Astrocyte of the spinal cord (primary cell): ENCODE results near the gene ZBED2.
"Not testable (repeated sequence)": the region's sequence is repeated elsewhere in the genome, so short reads cannot be mapped to it uniquely, and the experiment has no call there.

Experiments used
- DNase-seq: peaks from one replicate; pipeline ENCODE4 v3.0.0; 2011; ENCODE audit warnings: low read depth, low spot score
- H3K4me3 ChIP-seq: 2 replicates; pipeline ENCODE4 v1.5.1; 2011; ENCODE audit warnings: low read depth, mild to moderate bottlenecking, low read length, moderate library complexity
- CTCF ChIP-seq: IDR thresholded peaks from 2 replicates; pipeline ENCODE4 v1.5.1; 2012; ENCODE audit warnings: low read depth, mild to moderate bottlenecking, low read length, inconsistent platforms
- in situ Hi-C: cut with HindIII; loops from 2 replicates; pipeline ENCODE4 v1.10.0; 2017; ENCODE audit warnings: low sequenced_read_pairs

ZBED2 gene

DNA sequence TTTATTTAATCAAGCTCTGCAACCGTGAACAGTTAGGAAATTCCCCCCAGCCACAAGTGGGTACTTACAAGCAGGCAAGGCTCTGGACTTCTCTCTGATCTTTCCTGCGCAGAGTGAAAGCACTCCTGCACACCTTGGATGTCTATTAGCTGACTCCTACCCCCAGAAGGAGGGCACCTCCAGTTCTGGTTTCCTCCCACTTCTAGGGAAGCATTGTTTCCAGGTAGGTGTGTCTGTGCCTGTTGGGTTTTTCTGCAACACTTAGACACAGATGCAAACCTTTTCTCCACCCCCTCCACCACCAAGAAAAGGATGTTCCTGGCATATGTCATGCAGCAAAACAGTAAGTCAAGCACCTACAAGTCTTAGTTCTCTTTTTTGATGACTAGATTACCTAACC lies at the start of gene ZBED2:
ZBED2 (minus strand) TSS at position 115 of the 400 bp plus-strand sequence. CDS start 1,145 bp downstream, outside the sequence.
- DNase-seq, result no peak
- H3K4me3 ChIP-seq, result no peak within 1 kb of the TSS
- in situ Hi-C loops, result no loop called here
- no peak for TF ChIP-seq CTCF

GRCh38 chr3:111639316-111639715 lies 44.2 kb upstream of the ZBED2 start:
- in situ Hi-C loops, result no loop called here
- no peak for DNase-seq
- no peak for TF ChIP-seq CTCF
- no peak overlapping the region for H3K4me3 ChIP-seq

- no peak overlapping the region for H3K4me3 ChIP-seq
- in situ Hi-C loops, result no loop called here
- DNase-seq, result no peak
- TF ChIP-seq CTCF, result no peak
These were observed 41.3 kb upstream of the ZBED2 start for GRCh38 chr3:111636366-111636885.

DNA sequence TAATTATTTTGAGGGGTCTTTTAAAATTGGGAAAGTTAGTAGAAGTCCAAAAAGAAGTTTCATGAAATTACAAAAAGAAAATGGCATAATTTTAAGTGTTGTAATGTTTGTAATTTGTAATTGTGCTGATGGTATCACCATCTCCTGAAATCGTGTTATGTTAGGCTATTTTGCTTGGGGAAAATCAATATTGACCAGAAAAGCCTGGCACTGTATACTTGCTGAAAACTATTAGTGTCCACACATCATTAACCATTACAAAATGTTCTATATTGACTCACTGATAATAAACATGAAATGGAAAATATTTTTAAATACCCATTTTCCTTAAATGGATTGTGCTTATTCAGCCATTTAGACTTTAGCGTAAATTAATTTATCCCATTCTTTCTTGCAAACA lies 40.3 kb upstream of the ZBED2 start:
- H3K4me3 ChIP-seq, result no peak overlapping the region
- TF ChIP-seq CTCF, result no peak
- DNase-seq, result no peak
- in situ Hi-C loops, result no loop called here

DNA sequence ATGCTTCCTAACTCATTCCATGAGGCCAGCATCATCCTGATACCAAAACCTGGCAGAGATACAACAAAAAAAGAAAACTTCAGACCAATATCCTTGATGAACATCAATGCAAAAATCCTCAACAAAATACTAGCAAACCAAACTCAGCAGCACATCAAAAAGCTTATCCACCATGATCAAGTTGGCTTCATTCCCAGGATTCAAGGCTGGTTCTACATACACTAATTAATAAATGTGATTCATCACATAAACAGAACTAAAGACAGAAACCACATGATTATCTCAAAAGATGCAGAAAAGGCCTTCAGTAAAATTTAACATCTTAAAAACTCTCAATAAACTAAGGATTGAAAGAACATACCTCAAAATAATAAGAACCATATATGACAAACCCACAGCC lies 35.5 kb upstream of the ZBED2 start:
- H3K4me3 ChIP-seq, DNase-seq, in situ Hi-C loops: not testable (repeated sequence)

- DNase-seq, in situ Hi-C loops, H3K4me3 ChIP-seq: not testable (repeated sequence)
These were observed 33.9 kb upstream of the ZBED2 start for GRCh38 chr3:111629018-111629417.

DNA sequence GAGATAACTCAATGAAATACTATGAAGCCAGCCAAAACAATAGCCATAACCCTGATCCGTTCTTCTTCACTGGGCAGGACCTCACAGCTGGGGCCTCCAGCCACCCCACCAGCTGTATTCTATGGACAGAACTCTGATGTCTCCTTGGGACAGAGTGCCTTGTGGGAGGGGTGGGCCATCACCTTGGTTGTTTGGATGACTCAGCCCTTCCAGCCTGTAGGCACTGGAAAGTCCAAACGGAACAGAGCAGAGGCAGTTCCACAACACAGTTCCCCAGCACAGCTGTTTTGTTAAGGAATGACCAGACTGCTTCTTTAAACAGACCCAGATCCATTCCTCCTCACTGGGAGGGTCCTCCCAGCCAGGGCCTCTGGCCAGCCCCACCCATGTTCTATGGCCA lies 31.9 kb upstream of the ZBED2 start:
- in situ Hi-C loops, result no loop called here
- no peak overlapping the region for H3K4me3 ChIP-seq
- no peak for DNase-seq
- TF ChIP-seq CTCF, result no peak

- H3K4me3 ChIP-seq, result no peak overlapping the region
- DNase-seq, result no peak
- TF ChIP-seq CTCF, result peak; percentile 42
- in situ Hi-C loops, result no loop called here
These were observed 26.4 kb upstream of the ZBED2 start for GRCh38 chr3:111621535-111621934.
